ENCODE data around the gene EAF2. TPM values are rescaled to one million over a fixed set of nuclear protein-coding genes. Genes with fewer than 3 reads are reported as not detected.

The EAF2 gene
- total and polyA plus RNA-seq, 4 donors, result 1.5 to 6.6 (median 5.3) TPM

GRCh38 chr3:121793078-121793477, 41.9 kb upstream of the EAF2 start:
- DNase-seq (ENCODE audit: low spot score), result no peak
- Histone ChIP-seq H3K36me3 (ENCODE audit: control insufficient read depth in 4 of 4, insufficient read depth in 3 of 4, low read depth in 1 of 4, low read length in 3 of 4) (peaks cover 2 to 23% (median 5%) of the 10 kb centered on the region in 4 donors), H3K9me3 (ENCODE audit: control insufficient read depth in 4 of 4, low read length in 3 of 4) (no peaks in the 10 kb centered on the region), H3K4me1 (ENCODE audit: control insufficient read depth in 4 of 4, insufficient read depth in 4 of 4, low read length in 3 of 4) (no peaks in the 10 kb centered on the region), H3K27ac (ENCODE audit: low read depth in 1 of 2, low read length in 2 of 2) (no peak overlapping the region), H3K9ac (ENCODE audit: low read depth in 1 of 2, low read length in 2 of 2) (no peak overlapping the region), H3K27me3 (ENCODE audit: control insufficient read depth in 4 of 4, insufficient read depth in 4 of 4, low read length in 3 of 4) (no peaks in the 10 kb centered on the region), H3K4me3 (ENCODE audit: low read depth in 1 of 3, low read length in 3 of 3) (no peak overlapping the region)
- 91% methylated on average over 3 of the region's 3 CpGs for WGBS
- TF ChIP-seq FOXA1 (IDR thresholded peaks at IDR 0.05) (no peak), ZBTB33 (IDR thresholded peaks at IDR 0.05) (no peak), CTCF (IDR thresholded peaks at IDR 0.05; ENCODE audit: low read depth, low read length, missing input control) (no peak), ATF3 (IDR thresholded peaks at IDR 0.05) (no peak), NR2F2 (IDR thresholded peaks at IDR 0.05) (no peak), SP1 (IDR thresholded peaks at IDR 0.05) (no peak), JUND (IDR thresholded peaks at IDR 0.05) (no peak), HNF4A (conservative IDR thresholded peaks at IDR 0.05) (no peak), EGR1 (IDR thresholded peaks at IDR 0.05; ENCODE audit: low read depth in 2 of 2) (no peak), FOXA2 (IDR thresholded peaks at IDR 0.05) (no peak), GABPA (IDR thresholded peaks at IDR 0.05 in 1 of 2, conservative IDR thresholded peaks at IDR 0.05 in 1 of 2) (no peak), MAX (IDR thresholded peaks at IDR 0.05) (no peak), REST (IDR thresholded peaks at IDR 0.05) (no peak), RAD21 (IDR thresholded peaks at IDR 0.05) (no peak)

- no peaks in the 10 kb centered on the region for H3K9me3 ChIP-seq (ENCODE audit: control insufficient read depth in 4 of 4, low read length in 3 of 4)
- no peaks in the 10 kb centered on the region for H3K4me1 ChIP-seq (ENCODE audit: control insufficient read depth in 4 of 4, insufficient read depth in 4 of 4, low read length in 3 of 4)
- peaks cover 0 to 12% (median 2%) of the 10 kb centered on the region in 4 donors for H3K36me3 ChIP-seq (ENCODE audit: control insufficient read depth in 4 of 4, insufficient read depth in 3 of 4, low read depth in 1 of 4, low read length in 3 of 4)
- no peak overlapping the region for H3K9ac ChIP-seq (ENCODE audit: low read depth in 1 of 2, low read length in 2 of 2)
- no peak for DNase-seq (ENCODE audit: low spot score)
- 94% methylated on average over 2 of the region's 2 CpGs for WGBS
- no peak overlapping the region for H3K27ac ChIP-seq (ENCODE audit: low read depth in 1 of 2, low read length in 2 of 2)
- H3K4me3 ChIP-seq (ENCODE audit: low read depth in 1 of 3, low read length in 3 of 3), result no peak overlapping the region
- no peaks in the 10 kb centered on the region for H3K27me3 ChIP-seq (ENCODE audit: control insufficient read depth in 4 of 4, insufficient read depth in 4 of 4, low read length in 3 of 4)
- TF ChIP-seq FOXA1 (IDR thresholded peaks at IDR 0.05), result no peak
- no peak for TF ChIP-seq HNF4G (IDR thresholded peaks at IDR 0.05)
- no peak for TF ChIP-seq GABPA (IDR thresholded peaks at IDR 0.05 in 1 of 2, conservative IDR thresholded peaks at IDR 0.05 in 1 of 2)
- TF ChIP-seq TAF1 (conservative IDR thresholded peaks at IDR 0.05), result no peak
- no peak for TF ChIP-seq ZBTB33 (IDR thresholded peaks at IDR 0.05)
- TF ChIP-seq MAX (IDR thresholded peaks at IDR 0.05), result no peak
- no peak for TF ChIP-seq HNF4A (conservative IDR thresholded peaks at IDR 0.05)
- no peak for TF ChIP-seq REST (IDR thresholded peaks at IDR 0.05)
- TF ChIP-seq JUND (IDR thresholded peaks at IDR 0.05), result no peak
Observed at GRCh38 chr3:121794264-121794983, 40.6 kb upstream of the EAF2 start.
